ENCODE results near the gene L3MBTL4.
"Not testable (repeated sequence)": the region's sequence is repeated elsewhere in the genome, so short reads cannot be mapped to it uniquely, and the experiment has no call there.

The L3MBTL4 gene

DNA sequence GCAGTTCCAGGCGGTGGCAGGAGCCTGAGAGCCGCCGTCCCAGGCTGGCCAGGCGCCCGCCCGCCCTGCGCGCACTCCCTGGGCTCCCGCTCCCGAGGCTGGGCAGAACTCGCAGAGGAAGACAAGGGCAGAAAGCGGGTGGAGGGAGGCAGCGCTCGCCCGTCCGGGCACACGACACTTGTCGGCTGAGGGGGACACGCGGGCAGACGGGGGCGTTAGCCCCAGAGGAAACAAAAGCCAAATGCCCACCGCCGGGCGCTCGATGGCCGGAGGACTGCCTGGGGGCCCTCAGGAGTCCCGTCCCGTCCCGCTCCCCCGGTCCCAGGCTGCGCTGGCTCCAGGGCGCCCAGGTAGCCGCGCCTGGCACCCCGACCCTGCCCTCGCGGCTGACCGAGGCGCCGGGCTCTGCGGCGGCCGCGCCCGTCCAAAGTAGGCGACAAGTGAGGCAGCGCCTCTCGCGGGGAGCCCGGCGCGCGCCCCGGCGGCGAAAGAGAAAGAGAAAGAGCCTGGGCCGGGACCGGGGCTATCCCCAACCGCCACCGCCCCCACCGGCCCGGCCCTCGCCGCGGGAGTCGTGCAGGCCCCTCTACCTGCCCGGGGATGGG is 491 bp downstream of the L3MBTL4 start:
- DNase-seq (ENCODE audit: insufficient read length, low spot score), result no peak
- no peak for FAIRE-seq
- no peak for TF ChIP-seq POLR2A (IDR thresholded peaks at IDR 0.05; ENCODE audit: low read depth, low read length)

DNA sequence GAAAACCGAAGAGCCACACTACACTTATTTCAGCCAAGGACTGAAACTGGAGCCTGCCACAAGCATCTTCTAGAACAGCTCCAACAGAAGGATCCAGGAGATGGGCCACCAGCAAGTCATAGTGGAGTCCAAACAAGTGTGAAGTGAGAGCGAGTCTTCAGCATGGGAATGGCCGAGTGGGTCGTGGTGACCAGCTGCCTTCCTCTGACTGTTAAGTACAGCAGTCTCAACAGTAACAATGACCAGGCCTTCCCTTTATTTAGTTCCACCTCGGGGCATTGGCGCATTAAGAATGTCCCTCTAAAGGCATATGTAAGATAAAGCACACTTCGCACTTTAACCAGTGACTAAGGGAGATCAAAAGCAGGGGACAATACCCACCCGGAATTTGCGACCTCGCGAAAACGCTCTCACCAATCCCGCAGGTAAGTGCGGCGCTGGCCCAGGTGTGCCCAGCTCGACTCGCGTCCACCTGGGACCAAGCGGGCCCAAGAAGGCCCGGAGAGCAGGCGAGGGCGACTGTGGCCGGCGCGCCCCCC is 1.1 kb downstream of the L3MBTL4 start:
- no peak for DNase-seq (ENCODE audit: insufficient read length, low spot score)

DNA sequence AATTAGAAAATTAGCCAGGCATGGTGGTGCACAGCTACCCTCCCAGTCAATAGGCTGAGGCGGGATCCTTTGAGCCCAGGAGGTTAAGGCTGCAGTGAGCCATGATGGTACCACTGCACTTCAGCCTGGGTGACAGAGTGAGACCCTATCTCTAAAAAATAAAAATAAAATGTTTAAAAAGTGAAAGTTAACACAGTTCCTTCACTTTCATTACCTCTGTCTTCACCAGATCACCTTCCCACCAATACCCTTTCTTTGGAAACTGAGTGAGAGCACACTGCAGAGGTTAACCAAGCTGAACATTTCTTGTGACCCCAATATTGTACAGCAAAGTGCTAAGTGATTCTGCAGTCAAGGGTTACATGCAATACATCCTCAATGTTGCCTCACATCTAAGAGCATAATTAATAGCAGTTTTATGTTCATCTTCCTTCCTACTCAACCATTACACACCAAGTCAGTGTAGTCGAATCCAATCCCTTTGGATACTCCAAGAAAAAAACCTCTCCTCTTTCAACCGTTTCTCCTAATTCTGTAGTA is 1.7 kb downstream of the L3MBTL4 start:
- FAIRE-seq (no peak), DNase-seq (ENCODE audit: insufficient read length, low spot score) (no peak)
- TF ChIP-seq POLR2A (IDR thresholded peaks at IDR 0.05; ENCODE audit: low read depth, low read length), result no peak

More for the DNA sequence above, 1.1 kb downstream of the L3MBTL4 start:
- no peak for TF ChIP-seq POLR2A (IDR thresholded peaks at IDR 0.05; ENCODE audit: low read depth, low read length)
- no peak for FAIRE-seq

DNA sequence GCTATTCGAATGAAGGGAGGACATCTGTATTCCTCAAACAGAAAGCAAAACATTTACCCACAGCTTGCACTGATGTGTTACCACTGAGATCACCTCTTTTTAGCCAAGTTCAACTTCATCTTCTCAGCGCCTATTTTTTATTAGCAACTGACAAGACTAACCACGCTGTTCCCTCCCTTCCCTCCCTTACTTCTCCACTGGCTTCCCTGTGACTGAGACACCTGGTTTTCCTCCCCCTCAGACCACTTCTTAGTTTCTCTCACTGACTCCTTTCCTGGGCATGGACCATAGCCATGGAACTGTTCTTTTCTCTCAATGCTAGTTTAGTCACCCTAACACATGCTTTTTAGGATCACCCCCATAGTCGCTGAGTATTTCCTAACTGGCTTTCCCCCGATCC is 3.3 kb downstream of the L3MBTL4 start:
- no peak for DNase-seq (ENCODE audit: insufficient read length, low spot score)
- no peak for FAIRE-seq
- TF ChIP-seq POLR2A (IDR thresholded peaks at IDR 0.05; ENCODE audit: low read depth, low read length), result no peak

DNA sequence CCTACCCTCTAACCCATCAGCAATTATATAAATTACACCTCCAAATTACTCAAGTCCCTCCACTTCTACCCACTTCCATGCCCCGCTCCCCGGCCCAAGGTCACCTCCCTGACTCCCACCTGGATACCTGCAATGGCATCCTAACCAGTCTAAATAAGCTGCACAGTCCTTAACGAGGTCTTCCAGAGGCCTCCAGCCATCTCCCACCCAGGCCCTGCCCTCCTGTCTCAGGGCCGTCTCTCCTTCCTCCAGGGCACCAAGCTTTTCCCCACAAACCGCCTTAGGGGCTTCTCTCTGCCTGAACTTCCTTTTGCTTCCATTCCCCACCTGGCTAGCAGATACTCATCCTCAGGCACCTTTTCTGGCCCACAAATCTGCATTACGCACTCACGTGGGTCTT is 4.8 kb downstream of the L3MBTL4 start:
- DNase-seq (ENCODE audit: insufficient read length, low spot score) (no peak), FAIRE-seq (no peak)
- no peak for TF ChIP-seq POLR2A (IDR thresholded peaks at IDR 0.05; ENCODE audit: low read depth, low read length)

DNA sequence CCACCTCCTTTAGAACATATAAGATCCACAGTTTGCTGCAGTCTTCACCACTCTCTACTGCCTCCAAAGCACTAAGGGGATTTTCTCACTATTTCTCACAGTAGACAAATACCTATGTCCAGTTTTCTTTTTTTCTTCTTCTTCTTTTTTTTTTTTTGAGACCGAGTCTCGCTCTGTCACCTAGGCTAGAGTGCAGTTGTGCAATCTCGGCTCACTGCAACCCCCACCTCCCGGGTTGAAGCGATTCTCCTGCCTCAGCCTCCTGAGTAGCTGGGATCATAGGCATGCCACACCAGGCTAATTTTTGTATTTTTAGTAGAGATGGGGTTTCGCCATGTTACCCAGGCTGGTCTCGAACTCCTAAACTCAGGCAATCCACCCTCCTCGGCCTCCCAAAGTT is 6.2 kb downstream of the L3MBTL4 start:
- not testable (repeated sequence) for FAIRE-seq

DNA sequence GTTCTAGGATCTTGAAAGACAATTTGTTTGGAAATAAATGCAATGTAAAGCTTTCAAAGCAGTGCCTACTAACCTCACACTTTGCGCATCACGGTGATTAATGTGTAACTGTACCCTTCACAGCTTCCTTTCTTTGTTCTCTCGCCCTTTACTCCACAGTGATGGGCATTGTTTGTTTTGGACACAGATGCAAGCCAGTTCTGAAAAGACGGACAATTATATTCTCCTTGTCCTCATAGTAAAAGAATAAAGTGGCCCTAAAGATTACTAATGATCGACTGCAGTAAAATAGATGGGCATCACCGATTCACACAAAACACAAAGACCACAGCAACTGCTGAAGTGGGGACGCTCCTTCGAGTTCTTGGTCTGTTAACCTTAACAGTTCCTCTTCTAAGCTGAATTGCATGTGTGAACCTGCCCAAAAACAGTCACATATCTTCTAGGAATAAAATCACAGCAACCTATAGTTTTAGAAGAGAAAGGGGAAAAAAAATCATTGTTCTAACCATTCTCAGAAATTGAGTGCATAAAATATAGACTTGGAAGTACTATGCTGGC is 7.7 kb downstream of the L3MBTL4 start:
- no peak for FAIRE-seq
- no peak for DNase-seq (ENCODE audit: insufficient read length, low spot score)
- no peak for TF ChIP-seq POLR2A (IDR thresholded peaks at IDR 0.05; ENCODE audit: low read depth, low read length)

More for the DNA sequence above, 6.2 kb downstream of the L3MBTL4 start:
- not testable (repeated sequence) for DNase-seq (ENCODE audit: insufficient read length, low spot score)

DNA sequence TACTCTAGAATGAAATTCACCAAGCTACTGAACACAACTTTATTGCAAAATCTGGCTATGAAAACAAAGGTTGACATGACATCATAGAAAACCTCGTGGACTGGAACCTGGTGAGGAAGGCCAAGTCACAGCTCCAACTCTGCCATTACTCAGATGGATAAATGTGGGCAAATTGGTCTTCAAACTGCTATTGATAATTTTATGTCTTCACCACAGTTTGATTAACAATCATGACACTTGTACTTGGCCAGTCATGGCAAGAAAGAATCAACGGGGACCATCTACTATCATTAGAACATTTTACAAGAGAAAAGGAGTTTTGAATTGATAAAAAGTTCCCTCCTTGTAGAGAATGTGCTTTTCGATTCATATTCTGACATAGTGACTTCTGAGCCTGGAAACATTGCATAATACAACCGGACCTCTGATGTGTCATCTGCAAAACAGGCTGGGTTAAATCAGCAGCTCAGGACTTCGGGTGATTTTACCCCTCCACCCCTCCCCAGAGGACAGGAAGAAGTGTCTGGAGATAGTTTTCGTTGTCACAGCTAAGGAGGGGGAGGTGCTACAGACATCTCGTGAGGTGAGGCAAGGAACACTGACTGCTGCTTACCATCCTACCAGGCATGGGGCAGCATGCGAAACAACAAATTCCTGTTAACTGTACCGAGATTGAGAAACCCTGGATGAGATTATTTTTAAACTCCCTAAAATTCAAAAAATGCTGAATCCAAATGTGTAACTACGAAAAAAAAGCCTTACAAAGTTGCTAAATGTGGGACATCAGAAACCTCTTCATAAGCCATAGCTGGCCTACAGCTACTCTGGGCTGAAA is 8.4 kb downstream of the L3MBTL4 start:
- DNase-seq (ENCODE audit: insufficient read length, low spot score) (no peak), FAIRE-seq (peak; percentile 15)
- no peak for TF ChIP-seq POLR2A (IDR thresholded peaks at IDR 0.05; ENCODE audit: low read depth, low read length)

DNA sequence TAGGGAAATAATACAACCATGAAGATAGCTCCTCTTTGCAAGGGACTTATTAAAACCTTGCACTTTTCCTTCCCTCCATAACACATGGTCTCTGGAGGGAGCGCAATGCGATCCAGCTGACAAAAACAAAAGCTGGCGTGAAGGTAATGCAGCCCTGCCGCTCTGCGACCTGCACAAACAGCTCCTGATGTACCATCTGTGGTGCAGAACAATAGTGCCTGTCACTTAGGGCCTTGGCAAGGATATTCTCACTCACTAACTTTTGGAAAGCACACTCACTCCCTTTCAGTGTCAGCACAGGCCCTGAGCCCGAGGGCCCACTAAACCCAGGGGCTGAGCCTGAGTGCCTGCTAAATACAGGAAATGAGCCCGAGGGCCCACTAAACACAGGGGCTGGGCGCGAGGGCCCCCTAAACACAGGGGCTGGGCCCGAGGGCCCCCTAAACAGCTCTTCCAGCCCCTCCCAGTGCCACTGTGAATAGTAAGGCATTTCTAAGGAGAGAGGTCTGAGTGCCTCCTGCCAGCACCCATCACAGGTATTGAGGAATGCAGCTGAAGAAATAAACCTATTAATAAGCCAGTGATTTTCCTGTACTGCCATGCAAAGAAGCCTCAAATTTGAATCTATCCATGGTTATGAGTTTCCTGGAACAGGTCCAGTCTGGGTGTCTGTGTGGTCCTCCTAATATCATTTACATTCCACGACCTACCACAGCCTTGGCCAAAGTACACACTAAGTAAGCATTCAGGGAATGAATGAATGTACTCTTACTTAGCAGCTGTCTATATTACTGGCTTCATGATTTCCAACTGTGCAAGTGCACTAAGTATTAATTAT is 9.3 kb downstream of the L3MBTL4 start:
- DNase-seq (ENCODE audit: insufficient read length, low spot score), result no peak
- no peak for TF ChIP-seq POLR2A (IDR thresholded peaks at IDR 0.05; ENCODE audit: low read depth, low read length)
- no peak for FAIRE-seq

DNA sequence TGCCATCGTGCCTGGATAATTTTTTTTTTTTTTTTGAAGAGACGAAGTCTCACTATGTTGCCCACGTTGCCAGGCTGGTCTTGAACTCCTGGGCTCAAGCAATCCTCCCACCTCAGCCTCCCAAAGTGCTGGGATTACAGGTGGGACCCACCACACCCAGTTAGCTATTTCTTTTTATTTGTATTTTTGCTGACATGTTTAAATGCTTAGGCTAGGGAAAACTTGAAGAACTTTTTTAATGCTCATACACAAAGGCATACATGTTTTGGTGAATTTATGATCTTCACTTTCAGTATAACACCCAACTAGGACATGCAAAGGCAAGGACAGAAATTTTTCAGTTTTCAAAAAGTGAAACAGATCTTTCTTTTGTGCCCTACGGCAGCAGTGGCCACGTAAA is 9.9 kb downstream of the L3MBTL4 start:
- FAIRE-seq (no peak), DNase-seq (ENCODE audit: insufficient read length, low spot score) (no peak)
- no peak for TF ChIP-seq POLR2A (IDR thresholded peaks at IDR 0.05; ENCODE audit: low read depth, low read length)

DNA sequence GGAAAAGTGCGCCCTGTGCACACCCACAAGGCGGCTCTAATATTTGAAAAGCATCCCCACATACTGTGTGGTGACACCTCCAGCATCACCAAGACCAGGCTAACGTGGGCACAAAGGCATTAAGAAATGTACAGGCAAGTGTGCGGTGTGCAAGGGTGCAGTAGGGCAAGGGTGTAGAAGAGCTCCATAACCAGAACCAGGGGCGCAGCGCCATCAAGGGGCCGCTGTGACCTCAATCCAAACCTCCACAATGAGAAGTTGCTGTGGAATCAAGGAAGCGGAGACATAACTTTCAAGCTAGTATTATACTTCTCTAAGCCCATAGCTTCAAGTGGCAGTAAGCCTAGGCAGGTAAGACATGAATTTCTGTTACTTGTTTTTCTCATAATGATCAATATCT is 13.0 kb downstream of the L3MBTL4 start:
- TF ChIP-seq POLR2A (IDR thresholded peaks at IDR 0.05; ENCODE audit: low read depth, low read length), result no peak
- no peak for DNase-seq (ENCODE audit: insufficient read length, low spot score)
- FAIRE-seq, result no peak

DNA sequence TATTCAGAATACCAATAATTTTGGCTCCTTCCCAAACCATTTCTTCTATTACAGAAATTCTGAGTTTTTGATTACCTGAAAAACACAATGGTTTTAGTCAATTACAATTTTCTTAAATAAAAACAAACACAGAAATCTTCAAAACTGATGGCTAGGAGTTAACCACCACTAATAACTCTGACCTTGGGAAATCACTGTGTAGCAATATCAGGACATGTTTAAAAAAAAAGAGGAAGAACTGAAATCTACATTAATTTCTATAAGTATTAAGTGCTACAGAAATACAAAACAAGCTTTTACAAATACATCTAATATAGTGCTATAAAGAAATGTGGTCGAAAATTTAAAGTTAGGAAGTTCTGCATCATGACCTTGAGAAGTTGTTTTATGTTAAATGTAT is 14.9 kb downstream of the L3MBTL4 start:
- FAIRE-seq, result no peak
- no peak for TF ChIP-seq POLR2A (IDR thresholded peaks at IDR 0.05; ENCODE audit: low read depth, low read length)
- DNase-seq (ENCODE audit: insufficient read length, low spot score), result no peak

DNA sequence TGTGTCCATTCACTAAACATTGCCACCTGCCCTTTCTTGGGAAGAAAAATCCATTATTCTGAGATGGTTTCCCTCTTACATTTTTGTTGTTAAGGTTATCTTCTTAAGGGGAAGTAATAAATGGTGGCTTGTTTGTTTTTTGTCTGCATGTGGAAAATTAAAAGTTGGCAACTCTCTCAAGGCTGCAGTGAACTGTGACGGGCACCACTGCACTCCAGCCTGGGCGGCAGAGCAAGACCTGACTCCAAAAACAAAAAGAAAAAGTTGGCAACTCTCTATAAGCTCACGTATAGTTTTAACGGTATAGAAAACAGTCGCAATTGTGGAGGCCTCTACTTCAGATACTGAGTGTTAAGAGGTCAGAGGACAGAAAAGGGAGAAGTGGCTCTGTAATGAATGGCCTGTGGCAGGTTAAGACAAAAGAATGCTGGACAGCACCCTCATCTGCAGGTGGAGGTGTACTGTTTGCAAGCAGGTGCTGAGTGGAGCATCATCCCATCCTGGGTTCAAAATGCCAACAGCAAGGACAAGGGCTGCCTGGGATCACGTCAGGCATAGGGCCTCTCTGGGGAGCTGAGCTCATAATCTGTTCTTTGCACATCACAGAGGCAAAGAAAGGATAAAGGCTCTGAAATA is 16.7 kb downstream of the L3MBTL4 start:
- no peak for TF ChIP-seq POLR2A (IDR thresholded peaks at IDR 0.05; ENCODE audit: low read depth, low read length)
- no peak for DNase-seq (ENCODE audit: insufficient read length, low spot score)
- FAIRE-seq, result no peak
